Spleen (tissue), 7 donors: Measurements from ENCODE around the gene ARL6IP1.

Experiments
- CTCF ChIP-seq, 11 experiments: fragments of 200-600 bp in 7 of 11; fragments of 450-650 bp in 4 of 11; sonication (generic) in 4 of 11; IDR thresholded peaks in 8 of 11; conservative IDR thresholded peaks in 3 of 11; 1 replicate in 7 of 11; 2 replicates in 4 of 11; pipeline versions ENCODE4 v1.4.0 to v1.8.0; 2016 to 2021; ENCODE audit warnings: antibody characterized with exemption in 11 of 11, inconsistent platforms in 4 of 11, mild to moderate bottlenecking in 1 of 11
- POLR2A ChIP-seq, 3 donors: fragments of 450-650 bp; IDR thresholded peaks; one replicate each; pipeline ENCODE4 v1.5.1; 2017; ENCODE audit warnings: antibody characterized with exemption in 3 of 3, mild to moderate bottlenecking in 1 of 3
- donor health status: DM: no; HTN: no; CAD: no; lungs with moderate emphysema.
- donor health status: DM: no; HTN: no; CAD: no.
- donor health status: DM: no; HTN: no; CAD: no.

- TF ChIP-seq CTCF (IDR thresholded peaks at IDR 0.05 in 8 of 11, conservative IDR thresholded peaks at IDR 0.05 in 3 of 11), result no peak
- TF ChIP-seq POLR2A (IDR thresholded peaks at IDR 0.05), result no peak
These were observed 26.5 kb upstream of the ARL6IP1 start for GRCh38 chr16:18827890-18828289.
